ENCODE data around the gene RNU6-9.
A peak's percentile ranks its signal among the peaks of the same experiment; 100 is the strongest.

The RNU6-9 gene

DNA sequence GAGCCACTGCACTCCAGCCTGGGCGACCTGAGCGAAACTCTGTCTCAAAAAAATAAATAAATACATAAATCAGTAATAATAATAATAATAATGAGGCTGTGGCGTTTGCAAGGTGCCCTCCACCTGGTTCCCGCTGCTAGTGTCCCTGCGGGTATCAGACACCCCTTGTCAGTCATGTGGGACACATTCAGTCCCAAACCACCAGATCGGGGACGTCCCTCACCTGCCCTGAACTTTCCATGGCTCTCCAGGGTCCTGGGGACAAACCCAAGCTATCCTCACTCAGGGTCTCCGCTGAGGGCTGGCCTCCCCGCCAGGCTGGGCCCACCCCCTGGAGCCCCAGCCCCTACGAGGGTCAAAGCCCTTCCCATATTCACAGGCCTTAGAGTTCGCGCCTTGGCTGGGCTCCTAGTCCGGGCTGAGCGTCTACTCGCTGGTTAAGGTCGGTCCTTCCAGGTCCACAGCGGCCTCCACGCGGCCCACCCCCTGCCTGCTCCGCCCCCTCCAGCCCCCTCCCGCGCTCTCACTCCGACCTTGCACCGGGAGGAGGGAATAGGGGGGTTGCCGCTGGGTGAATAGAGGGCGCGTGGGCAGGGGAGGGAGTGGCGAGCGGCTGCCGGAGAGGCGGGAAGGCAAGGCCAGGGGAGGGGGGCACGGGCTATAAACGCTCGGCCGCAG is 23.5 kb downstream of the RNU6-9 start (continued):
- TF ChIP-seq ZFHX2 (tag by site-specific recombination; conservative IDR thresholded peaks at IDR 0.05) = peak; percentile 81
- TF ChIP-seq SP2 (tag by site-specific recombination; IDR thresholded peaks at IDR 0.05) = peak; percentile 66
- no peak for TF ChIP-seq ZIC2 (tag by site-specific recombination; IDR thresholded peaks at IDR 0.05)
- TF ChIP-seq KLF17 (tag by site-specific recombination; IDR thresholded peaks at IDR 0.05) = no peak
- TF ChIP-seq ZNF19 (tag by site-specific recombination; IDR thresholded peaks at IDR 0.05; ENCODE audit: low read depth) = no peak
- no peak for TF ChIP-seq ZNF561 (tag by site-specific recombination; IDR thresholded peaks at IDR 0.05; ENCODE audit: borderline replicate concordance)
- TF ChIP-seq ZNF514 (tag by site-specific recombination; IDR thresholded peaks at IDR 0.05) = no peak
- no peak for TF ChIP-seq ZNF391 (tag by site-specific recombination; IDR thresholded peaks at IDR 0.05; ENCODE audit: borderline replicate concordance, low read depth)

DNA sequence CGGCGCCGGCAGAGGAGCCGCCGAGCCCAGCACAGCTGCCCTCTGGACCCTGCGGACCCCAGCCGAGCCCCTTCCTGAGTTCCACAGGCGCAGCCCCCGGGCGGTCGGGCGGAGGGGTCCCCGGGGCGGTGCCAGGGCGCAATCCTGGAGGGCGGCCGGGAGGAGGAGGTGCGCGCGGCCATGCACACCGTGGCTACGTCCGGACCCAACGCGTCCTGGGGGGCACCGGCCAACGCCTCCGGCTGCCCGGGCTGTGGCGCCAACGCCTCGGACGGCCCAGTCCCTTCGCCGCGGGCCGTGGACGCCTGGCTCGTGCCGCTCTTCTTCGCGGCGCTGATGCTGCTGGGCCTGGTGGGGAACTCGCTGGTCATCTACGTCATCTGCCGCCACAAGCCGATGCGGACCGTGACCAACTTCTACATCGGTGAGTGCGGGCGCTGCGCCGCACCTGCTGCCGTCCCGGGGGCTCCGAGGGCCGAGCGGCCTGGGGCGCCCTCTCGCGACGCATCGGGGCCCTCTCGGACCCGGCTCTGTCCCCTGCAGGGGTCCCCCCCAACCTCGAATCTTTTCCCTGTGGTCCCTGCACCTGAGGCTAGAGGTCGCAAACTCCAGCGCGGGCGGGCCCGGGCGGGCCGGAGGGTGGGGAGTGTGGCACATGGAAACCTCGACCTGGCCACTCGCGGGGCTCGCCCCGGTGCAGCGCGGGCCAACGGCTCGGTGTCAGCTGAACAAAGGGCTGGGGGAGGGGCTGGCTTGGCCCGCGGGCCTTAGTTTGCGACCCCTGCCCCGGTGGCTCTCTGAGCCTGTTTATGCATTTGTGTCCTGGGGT is 24.3 kb downstream of the RNU6-9 start, which contains the start of gene KISS1R:
Gene KISS1R (plus strand): TSS at position 11 of the 829 bp plus-strand sequence. CDS start 170 bp downstream, at position 181.
- POLR2A ChIA-PET = no interaction called here
- Histone ChIP-seq H3K36me3 (ENCODE audit: control insufficient read depth in 2 of 2, insufficient read depth in 1 of 2, low read length in 2 of 2) (no peaks in the 10 kb centered on the region), H3K9me3 (ENCODE audit: control insufficient read depth, insufficient read depth, low read depth, low read length) (no peaks in the 10 kb centered on the region), H3K27ac (ENCODE audit: extremely low read depth, low read depth, low read length) (no peak within 1 kb of the TSS), H3K4me3 (ENCODE audit: low read depth, low read length) (peak within 1 kb of the TSS; percentile 16), H3K4me1 (ENCODE audit: control insufficient read depth, insufficient read depth, low read length) (peaks cover 2% of the 10 kb centered on the region; the same call in 1 of the 2 replicates)
- CTCF ChIA-PET = interaction anchor here (0.6 to 1.6 kb wide), 5 partner anchors 67 to 441 kb away, joined by 3 to 5 read pairs (median 4); partner anchors contain the start of gene WDR18
- no peak for TF ChIP-seq TRIM28 (IDR thresholded peaks at IDR 0.05; ENCODE audit: borderline replicate concordance, low read length)
- TF ChIP-seq OSR2 (tag by site-specific recombination; IDR thresholded peaks at IDR 0.05) = no peak; the same call in 1 of the 2 replicates
- TF ChIP-seq KLF9 (tag by site-specific recombination; IDR thresholded peaks at IDR 0.05; ENCODE audit: low read depth) = no peak
- TF ChIP-seq ZNF777 (tag by site-specific recombination; IDR thresholded peaks at IDR 0.05; ENCODE audit: borderline replicate concordance) = peak; percentile 18; the same call in 1 of the 2 replicates
- peak; percentile 34; the same call in 1 of the 2 replicates for TF ChIP-seq ZNF76 (tag by site-specific recombination; IDR thresholded peaks at IDR 0.05; ENCODE audit: borderline replicate concordance, low read depth)
- peak; percentile 51 for TF ChIP-seq ZNF10 (tag by site-specific recombination; IDR thresholded peaks at IDR 0.05)
- TF ChIP-seq ZNF629 (tag by site-specific recombination; IDR thresholded peaks at IDR 0.05) = peak; percentile 75
- peak; percentile 58 for TF ChIP-seq ZBTB26 (tag by site-specific recombination; optimal IDR thresholded peaks at IDR 0.05)
- TF ChIP-seq BCL11B (tag by site-specific recombination; IDR thresholded peaks at IDR 0.05; ENCODE audit: low read depth) = 0 out of 2 replicates have a peak, but pooled peaks have one; percentile 15
- 0 out of 2 replicates have a peak, but pooled peaks have one; percentile 9 for TF ChIP-seq KLF1 (tag by site-specific recombination; IDR thresholded peaks at IDR 0.05)
- TF ChIP-seq, protein P1, sequence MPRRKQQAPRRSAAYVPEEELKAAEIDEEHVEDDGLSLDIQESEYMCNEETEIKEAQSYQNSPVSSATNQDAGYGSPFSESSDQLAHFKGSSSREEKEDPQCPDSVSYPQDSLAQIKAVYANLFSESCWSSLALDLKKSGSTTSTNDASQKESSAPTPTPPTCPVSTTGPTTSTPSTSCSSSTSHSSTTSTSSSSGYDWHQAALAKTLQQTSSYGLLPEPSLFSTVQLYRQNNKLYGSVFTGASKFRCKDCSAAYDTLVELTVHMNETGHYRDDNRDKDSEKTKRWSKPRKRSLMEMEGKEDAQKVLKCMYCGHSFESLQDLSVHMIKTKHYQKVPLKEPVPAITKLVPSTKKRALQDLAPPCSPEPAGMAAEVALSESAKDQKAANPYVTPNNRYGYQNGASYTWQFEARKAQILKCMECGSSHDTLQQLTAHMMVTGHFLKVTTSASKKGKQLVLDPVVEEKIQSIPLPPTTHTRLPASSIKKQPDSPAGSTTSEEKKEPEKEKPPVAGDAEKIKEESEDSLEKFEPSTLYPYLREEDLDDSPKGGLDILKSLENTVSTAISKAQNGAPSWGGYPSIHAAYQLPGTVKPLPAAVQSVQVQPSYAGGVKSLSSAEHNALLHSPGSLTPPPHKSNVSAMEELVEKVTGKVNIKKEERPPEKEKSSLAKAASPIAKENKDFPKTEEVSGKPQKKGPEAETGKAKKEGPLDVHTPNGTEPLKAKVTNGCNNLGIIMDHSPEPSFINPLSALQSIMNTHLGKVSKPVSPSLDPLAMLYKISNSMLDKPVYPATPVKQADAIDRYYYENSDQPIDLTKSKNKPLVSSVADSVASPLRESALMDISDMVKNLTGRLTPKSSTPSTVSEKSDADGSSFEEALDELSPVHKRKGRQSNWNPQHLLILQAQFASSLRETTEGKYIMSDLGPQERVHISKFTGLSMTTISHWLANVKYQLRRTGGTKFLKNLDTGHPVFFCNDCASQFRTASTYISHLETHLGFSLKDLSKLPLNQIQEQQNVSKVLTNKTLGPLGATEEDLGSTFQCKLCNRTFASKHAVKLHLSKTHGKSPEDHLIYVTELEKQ (tag by site-specific recombination; IDR thresholded peaks at IDR 0.05; ENCODE audit: borderline replicate concordance) = no peak
- peak; percentile 45; the same call in 1 of the 2 replicates for TF ChIP-seq ZNF2 (tag by site-specific recombination; IDR thresholded peaks at IDR 0.05)
- TF ChIP-seq ZEB2 (tag by site-specific recombination; IDR thresholded peaks at IDR 0.05) = peak; percentile 80
- TF ChIP-seq ZNF843 (tag by site-specific recombination; IDR thresholded peaks at IDR 0.05) = 0 out of 2 replicates have a peak, but pooled peaks have one; percentile 14
- TF ChIP-seq, protein P2, sequence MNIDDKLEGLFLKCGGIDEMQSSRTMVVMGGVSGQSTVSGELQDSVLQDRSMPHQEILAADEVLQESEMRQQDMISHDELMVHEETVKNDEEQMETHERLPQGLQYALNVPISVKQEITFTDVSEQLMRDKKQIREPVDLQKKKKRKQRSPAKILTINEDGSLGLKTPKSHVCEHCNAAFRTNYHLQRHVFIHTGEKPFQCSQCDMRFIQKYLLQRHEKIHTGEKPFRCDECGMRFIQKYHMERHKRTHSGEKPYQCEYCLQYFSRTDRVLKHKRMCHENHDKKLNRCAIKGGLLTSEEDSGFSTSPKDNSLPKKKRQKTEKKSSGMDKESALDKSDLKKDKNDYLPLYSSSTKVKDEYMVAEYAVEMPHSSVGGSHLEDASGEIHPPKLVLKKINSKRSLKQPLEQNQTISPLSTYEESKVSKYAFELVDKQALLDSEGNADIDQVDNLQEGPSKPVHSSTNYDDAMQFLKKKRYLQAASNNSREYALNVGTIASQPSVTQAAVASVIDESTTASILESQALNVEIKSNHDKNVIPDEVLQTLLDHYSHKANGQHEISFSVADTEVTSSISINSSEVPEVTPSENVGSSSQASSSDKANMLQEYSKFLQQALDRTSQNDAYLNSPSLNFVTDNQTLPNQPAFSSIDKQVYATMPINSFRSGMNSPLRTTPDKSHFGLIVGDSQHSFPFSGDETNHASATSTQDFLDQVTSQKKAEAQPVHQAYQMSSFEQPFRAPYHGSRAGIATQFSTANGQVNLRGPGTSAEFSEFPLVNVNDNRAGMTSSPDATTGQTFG (tag by site-specific recombination; IDR thresholded peaks at IDR 0.05; ENCODE audit: borderline replicate concordance) = no peak
- peak; percentile 46; the same call in 1 of the 2 replicates for TF ChIP-seq BCL11A (tag by site-specific recombination; IDR thresholded peaks at IDR 0.05; ENCODE audit: low read depth)
- TF ChIP-seq ZNF223 (tag by site-specific recombination; IDR thresholded peaks at IDR 0.05) = no peak
- TF ChIP-seq KLF10 (tag by site-specific recombination; IDR thresholded peaks at IDR 0.05) = 0 out of 2 replicates have a peak, but pooled peaks have one; percentile 27
